GM12878 (cell line): ENCODE results near the gene FLAD1. TPM values are rescaled to one million over a fixed set of nuclear protein-coding genes. Genes with fewer than 3 reads are reported as not detected.

Source experiments
- CHD4 ChIP-seq: fragments of 200-600 bp; sonication (generic); IDR thresholded peaks from 2 replicates; pipeline ENCODE4 v1.6.1; 2016; ENCODE audit warnings: mild to moderate bottlenecking
- E4F1 ChIP-seq: fragments of 450-650 bp; IDR thresholded peaks from 2 replicates; pipeline ENCODE4 v1.6.1; 2018; ENCODE audit warnings: borderline replicate concordance, mild to moderate bottlenecking; ENCODE audit not compliant: partially characterized antibody
- EGR1 ChIP-seq, 2 experiments: IDR thresholded peaks; 1 replicate in 1 of 2; 2 replicates in 1 of 2; pipeline ENCODE4 v1.6.1; 2011 to 2012; ENCODE audit warnings: low read depth in 2 of 2, low read length in 2 of 2, borderline replicate concordance in 1 of 2, mild to moderate bottlenecking in 1 of 2, moderate library complexity in 1 of 2
- MYC ChIP-seq: IDR thresholded peaks from 2 replicates; pipeline ENCODE4 v1.6.1; 2011; ENCODE audit warnings: mild to moderate bottlenecking, low read length, moderate library complexity, inconsistent platforms; ENCODE audit not compliant: insufficient read depth, insufficient replicate concordance, insufficient read length, severe bottlenecking
- PAX5 ChIP-seq: IDR thresholded peaks from 2 replicates; pipeline ENCODE4 v1.6.1; 2011; ENCODE audit warnings: low read depth, low read length, borderline replicate concordance
- PML ChIP-seq: IDR thresholded peaks from 2 replicates; pipeline ENCODE4 v1.6.1; 2012; ENCODE audit warnings: low read length, inconsistent platforms
- PRDM15 ChIP-seq: fragments of 450-650 bp; formaldehyde crosslinking; IDR thresholded peaks from 2 replicates; pipeline ENCODE4 v1.4.0; 2020; ENCODE audit warnings: mild to moderate bottlenecking, moderate library complexity
- REST ChIP-seq: IDR thresholded peaks from 2 replicates; pipeline ENCODE4 v1.6.1; 2012; ENCODE audit warnings: mild to moderate bottlenecking, low read depth, low read length
- RFX5 ChIP-seq: IDR thresholded peaks from 2 replicates; pipeline ENCODE4 v1.6.1; 2011; ENCODE audit warnings: low read depth, low read length, improper control_type of control experiment
- SMARCA5 ChIP-seq: fragments of 450-650 bp; IDR thresholded peaks from 2 replicates; pipeline ENCODE4 v1.6.1; 2017; ENCODE audit warnings: mild to moderate bottlenecking
- YBX1 ChIP-seq: fragments of 450-650 bp; IDR thresholded peaks from 2 replicates; pipeline ENCODE4 v1.6.1; 2016; ENCODE audit warnings: antibody characterized with exemption
- ZBTB4 ChIP-seq: fragments of 450-650 bp; formaldehyde crosslinking; IDR thresholded peaks from 2 replicates; pipeline ENCODE4 v1.4.0; 2022; ENCODE audit warnings: mild to moderate bottlenecking, moderate library complexity
- ZNF217 ChIP-seq: fragments of 450-650 bp; IDR thresholded peaks from 2 replicates; pipeline ENCODE4 v1.6.1; 2017; ENCODE audit warnings: antibody characterized with exemption, mild to moderate bottlenecking
- ZSCAN29 ChIP-seq: fragments of 450-650 bp; IDR thresholded peaks from 2 replicates; pipeline ENCODE4 v1.6.1; 2017; ENCODE audit warnings: mild to moderate bottlenecking, moderate library complexity
- polyA plus RNA-seq, 11 experiments: library from polyadenylated mRNA; depleted of rRNA in 4 of 11; unstranded in 6 of 11; stranded (reverse) in 5 of 11; fragments of >200 nt; fragmentation: Nextera tagmentation in 4 of 11; fragmentation: Illumina TruSeq in 1 of 11; extraction: Ambion mirVana in 4 of 11; extraction: Trizol in 1 of 11; gene quantifications; 1 replicate in 1 of 11; 2 replicates in 10 of 11; pipeline versions ENCODE4 v1.2.1 to v1.2.3, GENCODE V29; 2011 to 2016; ENCODE audit warnings: inconsistent platforms in 2 of 11, missing spikeins in 2 of 11, low read depth in 1 of 11
- total RNA-seq, 4 experiments: library from RNA; depleted of rRNA in 3 of 4; stranded (reverse); fragments of >200 nt in 3 of 4; fragmentation: Illumina TruSeq in 1 of 4; extraction: Trizol in 1 of 4; gene quantifications; 2 replicates each; pipeline versions ENCODE4 v1.2.1 to v1.2.3, GENCODE V29; 2013 to 2021

The FLAD1 gene
- total and polyA plus RNA-seq, 10 of the 15 experiments (the other 5 are each of a cell fraction or from before 2014, with no cell fraction given) = 22.9 to 93.4 (median 56.6) TPM

GRCh38 chr1:155000726-155001424 is 17.7 kb downstream of the FLAD1 start (continued):
- TF ChIP-seq REST (no peak), E4F1 (peak; percentile 93), EGR1 (IDR thresholded peaks at IDR 0.05; ENCODE audit: borderline replicate concordance in 1 of 2, low read depth in 2 of 2, low read length in 2 of 2) (peak in 1 of 2 experiments; percentile 62; a peak in 1 of 3 replicates), RFX5 (no peak; the same call in 1 of the 2 replicates), PAX5 (0 out of 2 replicates have a peak, but pooled peaks have one; percentile 15), PRDM15 (CRISPR knock-in tag) (no peak), ZSCAN29 (peak; percentile 97), ZNF217 (peak; percentile 65; the same call in 1 of the 2 replicates), PML (no peak), SMARCA5 (peak; percentile 61; the same call in 1 of the 2 replicates), ZBTB4 (CRISPR knock-in tag) (no peak), MYC (peak; percentile 65), YBX1 (no peak), CHD4 (no peak)
